Activated T-cell treated with anti-CD3 and anti-CD28 coated beads, Interleukin-2, amount 50 U/mL, for 4 hours (primary cell): Measurements from ENCODE around the gene NRP1. TPM values are rescaled to one million over a fixed set of nuclear protein-coding genes. Genes with fewer than 3 reads are reported as not detected.
A peak's percentile ranks its signal among the peaks of the same experiment; 100 is the strongest.

Experiments
- ATAC-seq, 2 donors: fragments of 200-7000 bp; cut with Tn5 transposase; one replicate each; pipeline ENCODE4 v1.10.0; 2021
- DNase-seq: peaks from one replicate; pipeline ENCODE4 v3.0.0-alpha.2; 2020
- H3K27me3 Mint-ChIP-seq: one replicate; pipeline ENCODE4 v1.8.0; 2021; ENCODE audit warnings: low read depth, mixed read lengths
- H3K36me3 Mint-ChIP-seq: one replicate; pipeline ENCODE4 v1.8.0; 2022; ENCODE audit warnings: mixed read lengths; ENCODE audit not compliant: insufficient read depth
- H3K4me1 Mint-ChIP-seq: one replicate; pipeline ENCODE4 v1.8.0; 2021; ENCODE audit warnings: low read depth, mixed read lengths
- H3K4me3 Mint-ChIP-seq: one replicate; pipeline ENCODE4 v1.8.0; 2021; ENCODE audit warnings: mild to moderate bottlenecking, moderate library complexity, mixed read lengths
- H3K9me3 Mint-ChIP-seq: one replicate; pipeline ENCODE4 v1.8.0; 2021; ENCODE audit warnings: mixed read lengths
- total RNA-seq, 3 donors: library from RNA; stranded (reverse); gene quantifications; one replicate each; pipeline ENCODE4 v1.2.1, GENCODE V29; 2021

The NRP1 gene
- total RNA-seq, 3 donors from 2014 or later = 3.5 to 4.5 (median 4.0) TPM

DNA sequence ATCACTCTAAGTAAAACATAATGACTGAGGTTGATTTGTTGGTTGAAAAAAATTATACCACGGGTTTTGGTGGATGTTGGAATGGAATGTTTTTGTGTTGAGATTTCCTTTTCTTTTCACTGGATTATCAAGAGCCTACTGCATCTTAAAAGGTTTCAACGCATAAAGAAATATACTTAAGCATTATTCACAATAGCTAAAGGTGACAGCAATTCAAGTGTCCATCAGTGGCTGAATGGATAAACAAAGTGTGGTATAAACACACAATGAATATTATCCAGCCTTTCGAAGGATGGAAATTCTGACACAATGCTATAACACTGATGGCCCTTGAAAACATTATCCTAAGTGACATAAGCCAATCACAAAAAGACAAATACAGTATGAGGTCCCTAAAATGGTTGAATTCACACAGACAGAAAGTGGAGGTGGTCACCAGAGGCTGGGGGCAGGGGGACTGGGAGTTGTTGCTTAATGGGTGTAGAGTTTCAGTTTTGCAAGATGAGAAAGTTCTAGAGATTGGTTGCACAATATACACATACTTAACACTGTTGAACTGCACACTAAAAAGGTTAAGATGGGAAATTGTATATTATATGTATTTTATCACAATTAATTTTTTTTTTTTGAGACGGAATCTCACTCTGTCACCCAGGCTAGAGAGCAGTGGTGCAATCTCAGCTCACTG lies 122.3 kb downstream of the NRP1 start:
- DNase-seq = no peak
- Mint-ChIP-seq H3K27me3 (no peaks in the 10 kb centered on the region), H3K4me1 (peaks cover 23% of the 10 kb centered on the region), H3K4me3 (no peak overlapping the region), H3K36me3 (no peaks in the 10 kb centered on the region), H3K9me3 (no peaks in the 10 kb centered on the region)
- no peak for ATAC-seq

DNA sequence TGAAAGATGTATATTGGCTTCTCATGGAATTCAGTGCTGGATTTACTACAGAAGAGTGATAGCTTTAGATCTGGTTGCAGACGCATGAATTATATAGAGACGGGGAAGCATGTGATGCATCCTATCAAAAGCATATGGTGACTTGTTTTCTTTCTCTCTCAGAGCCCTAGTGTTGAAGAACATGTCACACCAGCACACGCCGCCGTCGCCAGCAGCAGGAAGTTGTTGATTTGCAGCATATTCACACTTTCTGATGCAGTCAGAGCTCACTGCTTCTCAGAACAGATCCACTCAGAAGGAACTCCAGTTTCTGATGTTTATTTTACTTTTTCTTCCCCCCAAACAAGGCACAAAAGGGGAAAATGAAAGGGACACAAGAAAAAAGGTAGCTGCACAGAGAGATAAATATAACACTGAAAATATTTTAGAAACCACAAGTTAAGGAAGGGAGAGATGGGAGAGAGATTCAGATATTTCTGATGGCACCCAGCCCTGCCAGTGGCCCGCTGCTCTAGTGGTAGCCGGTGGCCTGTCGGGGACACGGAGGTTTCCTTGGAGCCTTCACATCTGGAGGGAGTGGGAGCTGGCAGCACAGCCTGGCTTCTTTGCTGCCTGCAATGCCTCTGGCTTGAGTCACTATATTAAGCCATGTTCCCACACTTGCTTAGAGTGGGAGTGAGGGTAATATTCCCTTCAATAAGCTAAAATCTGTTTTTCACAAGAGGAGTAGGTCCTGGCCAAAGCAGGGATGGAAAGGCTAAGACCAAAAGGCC lies 123.2 kb downstream of the NRP1 start:
- Mint-ChIP-seq H3K4me1 (peaks cover 23% of the 10 kb centered on the region), H3K36me3 (no peaks in the 10 kb centered on the region), H3K4me3 (no peak overlapping the region), H3K9me3 (no peaks in the 10 kb centered on the region), H3K27me3 (no peaks in the 10 kb centered on the region)
- DNase-seq (peak; percentile 7), ATAC-seq (peak; percentile 59 to 66)

DNA sequence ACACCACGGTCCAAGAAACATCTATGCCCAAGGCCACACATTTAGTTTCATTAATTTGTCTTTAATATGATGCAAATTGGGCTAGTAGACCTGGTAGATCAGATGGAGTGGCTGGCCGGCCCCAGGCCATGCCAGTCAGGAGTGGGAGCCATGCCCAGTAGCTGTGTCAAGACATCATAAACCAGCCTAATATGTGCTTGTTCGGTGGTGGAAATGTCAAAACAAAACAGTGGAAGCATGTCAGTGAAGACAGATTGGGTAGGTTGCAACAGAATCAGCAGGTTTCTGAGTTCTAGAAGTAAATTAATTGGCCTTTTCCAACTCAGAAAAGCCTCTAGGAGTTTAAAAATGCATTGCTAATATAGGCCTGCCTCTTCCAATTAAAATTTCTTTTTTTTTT lies 124.7 kb downstream of the NRP1 start:
- H3K4me3 Mint-ChIP-seq = no peak overlapping the region
- ATAC-seq (no peak), DNase-seq (no peak)
- no peaks in the 10 kb centered on the region for H3K27me3 Mint-ChIP-seq
- H3K9me3 Mint-ChIP-seq = no peaks in the 10 kb centered on the region
- H3K4me1 Mint-ChIP-seq = peaks cover 20% of the 10 kb centered on the region
- H3K36me3 Mint-ChIP-seq = no peaks in the 10 kb centered on the region

DNA sequence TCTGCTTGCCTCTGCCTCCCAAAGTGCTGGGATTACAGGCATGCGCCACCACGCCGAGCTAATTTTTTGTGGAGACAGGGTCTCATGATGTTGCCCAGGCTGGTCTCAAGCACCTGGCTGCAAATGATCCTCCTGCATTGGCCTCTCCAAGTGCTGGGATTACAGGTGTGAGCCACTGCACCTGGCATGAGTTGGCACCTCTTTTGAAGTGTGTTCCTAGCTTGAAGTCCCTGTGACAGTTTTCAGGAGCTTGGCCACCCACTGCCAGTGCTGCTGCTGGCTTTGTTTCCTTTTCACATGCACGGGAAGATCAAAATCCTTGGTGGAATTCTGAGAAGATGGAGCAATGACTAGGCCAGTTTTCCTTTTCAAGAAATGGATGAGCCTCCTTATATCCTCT lies 126.3 kb downstream of the NRP1 start:
- ATAC-seq (no peak), DNase-seq (no peak)
- H3K27me3 Mint-ChIP-seq = no peaks in the 10 kb centered on the region
- no peaks in the 10 kb centered on the region for H3K9me3 Mint-ChIP-seq
- H3K4me3 Mint-ChIP-seq = no peak overlapping the region
- no peaks in the 10 kb centered on the region for H3K36me3 Mint-ChIP-seq
- peaks cover 9% of the 10 kb centered on the region for H3K4me1 Mint-ChIP-seq

DNA sequence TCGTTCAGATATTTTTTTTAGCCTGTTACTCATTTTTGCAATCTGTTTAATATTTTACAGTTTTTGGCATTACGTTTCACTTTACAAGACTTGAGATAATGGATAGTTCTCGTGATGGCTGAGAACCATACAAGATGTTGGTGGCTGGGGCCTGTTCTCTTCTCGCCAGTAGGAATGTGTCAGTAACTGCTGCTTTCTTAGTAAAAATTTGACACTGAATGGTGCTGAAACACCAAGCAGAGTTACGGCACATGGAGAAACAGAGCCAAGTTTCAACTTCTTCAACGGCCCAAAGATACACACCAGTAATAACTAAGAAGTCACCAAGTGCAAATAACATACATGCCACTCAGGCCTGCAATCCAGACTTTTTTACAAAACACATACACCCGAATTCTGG lies 130.4 kb downstream of the NRP1 start:
- Mint-ChIP-seq H3K4me1 (no peaks in the 10 kb centered on the region), H3K4me3 (no peak overlapping the region), H3K27me3 (no peaks in the 10 kb centered on the region), H3K36me3 (no peaks in the 10 kb centered on the region), H3K9me3 (no peaks in the 10 kb centered on the region)
- no peak for DNase-seq
- no peak for ATAC-seq

DNA sequence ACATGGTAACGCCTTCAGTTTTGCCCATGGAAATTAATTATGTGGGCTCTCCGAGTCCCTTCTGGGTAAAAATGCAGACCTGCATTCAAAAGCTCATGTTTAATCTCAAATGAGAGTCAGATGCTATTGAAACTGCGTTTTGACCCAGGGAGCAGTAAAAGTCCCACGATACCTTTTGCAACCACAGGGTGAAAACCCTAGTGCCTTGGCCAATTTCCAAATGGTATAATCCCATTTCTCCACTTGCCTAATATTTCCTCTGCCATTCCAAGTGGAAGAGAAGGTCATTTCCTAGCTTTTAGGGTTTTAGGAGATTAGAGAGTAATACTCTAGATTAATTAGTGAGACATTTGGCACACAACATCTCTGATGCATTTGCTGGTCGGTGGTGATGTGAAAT lies 132.5 kb downstream of the NRP1 start:
- H3K9me3 Mint-ChIP-seq = no peaks in the 10 kb centered on the region
- H3K4me3 Mint-ChIP-seq = no peak overlapping the region
- H3K4me1 Mint-ChIP-seq = no peaks in the 10 kb centered on the region
- no peaks in the 10 kb centered on the region for H3K27me3 Mint-ChIP-seq
- ATAC-seq (no peak), DNase-seq (no peak)
- H3K36me3 Mint-ChIP-seq = no peaks in the 10 kb centered on the region

DNA sequence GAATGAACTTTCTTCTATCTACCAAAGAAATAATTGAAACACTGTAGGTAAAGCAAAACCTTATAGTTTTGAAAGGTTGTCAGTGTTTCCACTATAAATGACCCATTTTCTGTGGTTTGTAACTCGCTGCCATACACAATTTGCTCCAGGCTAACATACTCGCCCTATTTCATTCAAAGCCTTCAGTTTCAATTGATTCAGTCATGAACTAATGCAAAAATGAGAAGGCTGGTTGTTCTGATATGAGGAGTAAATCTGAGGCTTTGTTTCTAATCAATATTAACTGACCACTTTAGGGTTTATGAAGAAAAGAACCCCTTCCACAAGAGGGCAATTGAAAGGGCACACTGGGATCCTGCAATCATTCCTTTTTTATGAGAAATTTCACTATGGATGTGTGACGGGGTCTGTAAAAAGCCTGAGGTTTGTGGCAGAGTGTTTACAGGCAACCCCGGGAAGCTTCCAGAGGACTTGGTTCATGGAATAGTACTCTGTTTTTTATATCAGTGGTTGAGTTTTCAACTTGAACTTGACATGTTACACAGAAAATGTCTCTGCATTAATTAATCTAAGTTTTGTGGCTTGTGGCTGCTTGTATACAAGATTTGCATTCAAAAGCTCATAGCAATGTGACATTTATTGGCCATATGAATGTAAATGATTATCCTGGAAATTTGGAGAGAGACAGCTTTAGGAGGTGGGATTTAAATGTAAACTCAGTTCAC lies 133.2 kb downstream of the NRP1 start:
- no peak overlapping the region for H3K4me3 Mint-ChIP-seq
- H3K4me1 Mint-ChIP-seq = no peaks in the 10 kb centered on the region
- H3K9me3 Mint-ChIP-seq = no peaks in the 10 kb centered on the region
- peaks cover 2% of the 10 kb centered on the region for H3K27me3 Mint-ChIP-seq
- H3K36me3 Mint-ChIP-seq = no peaks in the 10 kb centered on the region
- ATAC-seq = no peak
- DNase-seq = no peak

DNA sequence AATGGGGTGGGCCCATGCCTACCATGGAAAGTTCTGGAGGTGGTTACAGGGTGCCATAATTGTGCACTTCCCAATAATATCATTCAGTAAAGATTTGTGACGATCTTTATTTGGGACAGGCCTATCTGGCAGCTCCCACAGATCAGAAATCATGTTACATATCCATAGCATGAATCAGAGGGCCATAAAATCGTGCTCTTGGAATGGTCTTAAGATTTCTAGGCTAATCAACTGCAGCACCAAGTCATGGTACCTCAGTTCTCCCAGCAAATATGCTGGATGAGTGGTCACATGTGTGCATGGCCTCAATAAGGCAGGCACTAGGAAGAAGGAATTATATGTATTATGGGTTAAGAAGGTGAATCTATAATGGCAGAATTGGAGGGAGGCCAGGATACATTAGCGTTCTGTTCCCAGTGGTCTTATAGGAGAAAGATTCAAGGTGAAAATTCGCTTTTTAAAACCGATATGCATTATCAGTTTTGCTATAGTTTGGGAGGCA lies 134.7 kb downstream of the NRP1 start:
- Mint-ChIP-seq H3K36me3 (no peaks in the 10 kb centered on the region), H3K27me3 (peaks cover 2% of the 10 kb centered on the region), H3K4me1 (no peaks in the 10 kb centered on the region), H3K9me3 (no peaks in the 10 kb centered on the region), H3K4me3 (no peak overlapping the region)
- ATAC-seq = no peak
- DNase-seq = no peak

DNA sequence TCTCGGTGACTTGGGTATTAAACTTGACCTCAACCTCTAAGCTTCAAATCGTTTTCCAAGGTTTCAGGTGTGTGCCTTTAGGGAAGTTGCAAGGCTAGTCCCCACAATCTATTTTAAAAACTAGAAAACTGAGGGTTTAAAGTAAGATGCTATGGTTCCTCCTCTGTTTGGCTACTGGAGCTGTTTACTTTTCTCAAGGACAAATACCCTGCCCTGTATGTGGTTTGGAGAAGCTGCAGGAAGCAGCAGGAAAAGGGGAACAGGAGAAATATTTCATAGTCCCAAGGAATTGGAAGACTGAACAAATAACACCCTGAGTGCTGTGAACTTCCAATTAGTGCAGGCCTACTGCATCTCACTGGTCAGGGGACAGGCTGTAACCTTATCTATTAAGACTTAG lies 135.9 kb downstream of the NRP1 start:
- no peak for ATAC-seq
- no peaks in the 10 kb centered on the region for H3K9me3 Mint-ChIP-seq
- DNase-seq = no peak
- H3K27me3 Mint-ChIP-seq = peaks cover 4% of the 10 kb centered on the region
- no peaks in the 10 kb centered on the region for H3K36me3 Mint-ChIP-seq
- H3K4me3 Mint-ChIP-seq = no peak overlapping the region
- no peaks in the 10 kb centered on the region for H3K4me1 Mint-ChIP-seq

DNA sequence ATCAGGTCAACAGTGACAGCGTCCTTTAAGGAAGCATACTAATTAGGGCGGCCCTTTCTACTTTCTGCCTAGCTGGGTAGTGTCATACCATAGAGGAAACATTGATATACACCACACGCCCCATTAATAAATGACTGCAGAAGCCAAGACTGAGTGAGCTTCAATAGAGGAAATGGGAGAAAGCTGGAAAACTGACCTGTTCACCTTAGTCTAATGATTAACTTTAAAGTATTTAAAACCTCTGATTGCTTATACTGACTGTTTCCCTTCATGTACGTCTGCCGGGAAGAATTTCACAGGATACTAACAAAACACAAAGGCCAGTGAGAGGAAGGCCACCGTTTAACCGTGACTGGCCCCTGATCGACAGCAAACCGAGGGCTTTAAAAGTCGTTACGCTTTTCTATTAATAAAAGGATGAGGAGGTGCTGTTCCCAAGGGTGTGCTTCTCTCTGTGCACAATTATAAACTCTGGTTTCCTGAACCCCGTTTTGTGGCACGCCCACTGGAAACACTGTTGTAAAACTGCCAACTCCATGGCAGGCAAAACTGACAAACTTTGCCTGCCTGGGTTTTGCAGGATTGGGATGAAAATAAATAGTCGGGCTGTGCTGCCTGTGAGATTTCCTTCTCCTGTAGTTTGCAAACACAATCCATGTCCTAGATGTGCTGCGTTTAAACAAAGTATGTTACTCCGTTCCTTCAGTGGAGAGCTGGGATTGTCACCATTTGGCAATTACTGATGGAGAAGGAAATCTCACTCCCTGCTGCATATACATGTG lies 137.6 kb downstream of the NRP1 start:
- no peak for ATAC-seq
- H3K36me3 Mint-ChIP-seq = no peaks in the 10 kb centered on the region
- peaks cover 4% of the 10 kb centered on the region for H3K27me3 Mint-ChIP-seq
- H3K4me1 Mint-ChIP-seq = no peaks in the 10 kb centered on the region
- no peaks in the 10 kb centered on the region for H3K9me3 Mint-ChIP-seq
- H3K4me3 Mint-ChIP-seq = no peak overlapping the region
- DNase-seq = no peak

DNA sequence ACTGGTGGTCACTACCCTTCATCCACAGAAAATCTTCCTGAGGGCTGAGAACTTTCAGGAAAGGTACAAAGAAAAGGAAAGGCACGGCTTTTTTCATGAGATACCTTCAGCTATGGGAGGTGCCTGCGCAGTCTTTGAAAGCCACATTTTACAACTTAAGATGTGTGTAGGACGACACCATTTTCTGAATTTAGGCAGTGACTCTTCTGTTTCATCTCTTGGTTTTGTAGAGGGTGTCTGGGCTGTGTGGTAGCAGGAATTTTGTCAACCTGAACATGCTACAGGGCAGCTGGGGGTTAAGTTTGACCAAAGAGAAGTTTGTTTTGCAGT lies 138.1 kb downstream of the NRP1 start:
- no peaks in the 10 kb centered on the region for H3K36me3 Mint-ChIP-seq
- no peak for DNase-seq
- ATAC-seq = no peak
- no peaks in the 10 kb centered on the region for H3K9me3 Mint-ChIP-seq
- no peak overlapping the region for H3K4me3 Mint-ChIP-seq
- peaks cover 4% of the 10 kb centered on the region for H3K27me3 Mint-ChIP-seq
- no peaks in the 10 kb centered on the region for H3K4me1 Mint-ChIP-seq

DNA sequence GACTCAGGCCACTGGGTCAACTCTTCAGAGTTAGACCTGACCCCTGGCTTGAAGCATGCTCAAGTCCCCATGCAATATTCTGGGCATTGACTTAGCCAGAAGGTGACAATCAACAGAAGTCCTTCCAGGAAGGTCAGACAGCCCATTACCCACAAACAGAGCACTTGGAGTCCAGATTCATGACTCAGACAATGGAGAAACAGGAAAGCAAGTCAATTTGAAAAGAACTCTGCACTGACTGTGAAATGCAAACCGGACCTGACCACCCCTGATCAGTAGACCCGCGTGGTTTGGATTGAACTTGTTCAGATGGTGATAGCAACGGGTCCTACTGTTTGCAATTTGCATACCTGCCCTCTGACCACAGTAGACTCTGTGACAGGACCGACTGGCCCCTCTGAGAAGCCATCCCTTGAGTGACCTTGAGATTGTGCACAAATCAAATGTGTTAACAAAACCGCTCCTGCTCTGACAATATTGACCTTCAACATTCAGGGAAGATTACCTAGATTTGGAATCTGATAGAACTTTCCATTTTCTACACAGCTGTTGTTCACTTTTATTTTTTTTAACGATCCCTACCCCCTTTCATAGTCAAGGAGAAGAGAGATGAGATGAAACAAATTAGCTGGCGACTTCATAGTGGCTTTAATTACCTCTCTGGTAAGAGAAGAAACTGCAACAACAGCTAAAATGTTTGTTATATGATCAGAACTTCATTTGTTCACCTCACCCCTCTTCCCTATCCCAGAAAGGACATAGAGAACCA lies 138.7 kb downstream of the NRP1 start:
- H3K4me1 Mint-ChIP-seq = no peaks in the 10 kb centered on the region
- no peak for ATAC-seq
- peaks cover 4% of the 10 kb centered on the region for H3K27me3 Mint-ChIP-seq
- DNase-seq = no peak
- H3K36me3 Mint-ChIP-seq = no peaks in the 10 kb centered on the region
- H3K4me3 Mint-ChIP-seq = no peak overlapping the region
- H3K9me3 Mint-ChIP-seq = no peaks in the 10 kb centered on the region

DNA sequence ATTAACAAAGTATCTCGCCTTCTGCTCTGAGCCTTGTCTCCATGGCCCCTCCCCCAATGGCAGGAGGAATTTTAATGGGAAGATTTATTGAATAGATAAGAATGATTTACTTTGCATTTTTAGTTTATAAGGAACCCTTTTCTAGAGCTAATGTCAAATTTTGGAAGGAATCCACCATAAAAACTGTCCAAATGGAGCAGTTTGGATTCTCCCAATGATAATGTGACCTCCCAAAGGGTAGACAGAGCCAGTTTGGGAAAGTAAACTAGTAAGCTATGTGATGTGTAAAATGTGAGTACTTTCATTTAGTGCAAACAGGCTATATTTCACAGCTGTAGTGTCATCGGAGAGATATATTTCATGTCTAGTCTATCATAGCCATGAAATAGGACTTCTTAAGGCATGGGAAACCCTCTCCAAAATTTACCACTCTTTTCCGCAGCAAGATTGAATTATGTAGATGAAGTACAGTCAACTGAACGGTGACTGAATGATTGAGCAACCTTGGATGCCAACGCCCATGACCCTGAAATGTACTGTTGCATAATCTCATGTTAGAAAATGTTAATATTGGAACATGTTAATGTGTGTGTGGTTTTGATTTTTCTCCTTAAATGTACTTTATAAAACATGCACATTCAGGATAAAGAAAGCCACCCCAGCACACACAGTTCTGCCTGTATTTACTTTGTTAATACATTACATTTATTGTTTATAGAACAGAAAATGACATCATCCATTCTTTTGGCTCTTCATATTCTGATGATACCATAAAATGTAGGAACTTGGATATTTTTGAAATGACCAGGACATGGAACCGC lies 140.6 kb downstream of the NRP1 start:
- H3K36me3 Mint-ChIP-seq = no peaks in the 10 kb centered on the region
- no peak overlapping the region for H3K4me3 Mint-ChIP-seq
- DNase-seq (no peak), ATAC-seq (no peak)
- H3K27me3 Mint-ChIP-seq = peaks cover 9% of the 10 kb centered on the region
- H3K4me1 Mint-ChIP-seq = no peaks in the 10 kb centered on the region
- no peaks in the 10 kb centered on the region for H3K9me3 Mint-ChIP-seq
